ENCODE measurements around the gene ZNF445. TPM values are rescaled to one million over a fixed set of nuclear protein-coding genes. Genes with fewer than 3 reads are reported as not detected.
"Not testable (repeated sequence)": the region's sequence is repeated elsewhere in the genome, so short reads cannot be mapped to it uniquely, and the experiment has no call there.

The ZNF445 gene
- total RNA-seq, 2 donors from 2014 or later = 4.9 to 7.8 TPM

GRCh38 chr3:44468572-44469520, 8.6 kb downstream of the ZNF445 start:
- Histone ChIP-seq H3K36me3 (replicated peaks in 1 of 2; ENCODE audit: insufficient read depth in 1 of 2, low read depth in 2 of 2) (no peaks in the 10 kb centered on the region), H3K9me3 (no peaks in the 10 kb centered on the region), H3K4me1 (no peaks in the 10 kb centered on the region), H3K27ac (no peak overlapping the region), H3K4me3 (no peak overlapping the region), H3K27me3 (no peaks in the 10 kb centered on the region)
- 75 to 97% methylated on average over 6 to 9 of the region's 10 CpGs for WGBS, 2 donors
- no peak for DNase-seq
- intact Hi-C loops (cut with DNase I) = no loop called here
- TF ChIP-seq CTCF (IDR thresholded peaks at IDR 0.05) (no peak), POLR2A (IDR thresholded peaks at IDR 0.05) (no peak)
- no peak for ATAC-seq

GRCh38 chr3:44468099-44468537, 9.4 kb downstream of the ZNF445 start:
- ATAC-seq; H3K36me3 ChIP-seq (replicated peaks in 1 of 2; ENCODE audit: insufficient read depth in 1 of 2, low read depth in 2 of 2); H3K27ac ChIP-seq; DNase-seq; H3K9me3 ChIP-seq; H3K27me3 ChIP-seq; H3K4me3 ChIP-seq; H3K4me1 ChIP-seq; intact Hi-C loops (cut with DNase I): not testable (repeated sequence)
- 100% methylated on average over 2 of the region's 2 CpGs for WGBS, 2 donors

GRCh38 chr3:44467241-44467640, 10.2 kb downstream of the ZNF445 start:
- Histone ChIP-seq H3K27ac (no peak overlapping the region), H3K4me1 (no peaks in the 10 kb centered on the region), H3K36me3 (replicated peaks in 1 of 2; ENCODE audit: insufficient read depth in 1 of 2, low read depth in 2 of 2) (no peaks in the 10 kb centered on the region), H3K4me3 (no peak overlapping the region), H3K27me3 (no peaks in the 10 kb centered on the region), H3K9me3 (no peaks in the 10 kb centered on the region)
- DNase-seq (no peak), ATAC-seq (no peak)
- WGBS, 2 donors = 31 to 46% methylated on average over 1 of the region's 1 CpG
- no peak for TF ChIP-seq POLR2A (IDR thresholded peaks at IDR 0.05)
- TF ChIP-seq CTCF (IDR thresholded peaks at IDR 0.05) = no peak
- intact Hi-C loops (cut with DNase I) = no loop called here

- WGBS, 2 donors = 96 to 99% methylated on average over 7 of the region's 7 CpGs
- H3K4me3 ChIP-seq; H3K27me3 ChIP-seq; ATAC-seq; H3K27ac ChIP-seq; H3K36me3 ChIP-seq (replicated peaks in 1 of 2; ENCODE audit: insufficient read depth in 1 of 2, low read depth in 2 of 2); H3K4me1 ChIP-seq; intact Hi-C loops (cut with DNase I); DNase-seq: not testable (repeated sequence)
- peaks cover 0 to 19% (median 2%) of the 10 kb centered on the region in 3 donors for H3K9me3 ChIP-seq
Measured at GRCh38 chr3:44464920-44465319, 12.6 kb downstream of the ZNF445 start.

- Histone ChIP-seq H3K27ac (no peak overlapping the region), H3K4me3 (no peak overlapping the region), H3K4me1 (no peaks in the 10 kb centered on the region), H3K27me3 (no peaks in the 10 kb centered on the region), H3K9me3 (peaks cover 0 to 22% (median 2%) of the 10 kb centered on the region in 3 donors), H3K36me3 (replicated peaks in 1 of 2; ENCODE audit: insufficient read depth in 1 of 2, low read depth in 2 of 2) (no peaks in the 10 kb centered on the region)
- DNase-seq (no peak), ATAC-seq (no peak)
- WGBS, 2 donors = 88 to 100% methylated on average over 7 of the region's 7 CpGs
- TF ChIP-seq CTCF (IDR thresholded peaks at IDR 0.05) (no peak), POLR2A (IDR thresholded peaks at IDR 0.05) (no peak)
- intact Hi-C loops (cut with DNase I) = no loop called here
Measured at GRCh38 chr3:44464509-44464908, 13.0 kb downstream of the ZNF445 start.

GRCh38 chr3:44460050-44460449, 17.4 kb downstream of the ZNF445 start:
- DNase-seq; intact Hi-C loops (cut with DNase I); H3K27me3 ChIP-seq; ATAC-seq; H3K36me3 ChIP-seq (replicated peaks in 1 of 2; ENCODE audit: insufficient read depth in 1 of 2, low read depth in 2 of 2); H3K27ac ChIP-seq; H3K4me3 ChIP-seq; H3K4me1 ChIP-seq: not testable (repeated sequence)
- WGBS, 2 donors = 99 to 100% methylated on average over 4 of the region's 4 CpGs
- peaks cover 0 to 22% (median 2%) of the 10 kb centered on the region in 3 donors for H3K9me3 ChIP-seq

All from body of pancreas (tissue), 4 donors.